WTC11 (cell line): ENCODE measurements around the gene IL23R. TPM values are rescaled to one million over a fixed set of nuclear protein-coding genes. Genes with fewer than 3 reads are reported as not detected.

Experiments
- ATAC-seq: fragments of 200-7000 bp; cut with Tn5 transposase; 2 replicates; pipeline ENCODE4 v1.10.0; 2021; ENCODE audit warnings: mild to moderate bottlenecking, moderate library complexity
- CTCF ChIA-PET: fragments of 300-600 bp; sonication (Branson Sonifier 250); formaldehyde crosslinking; loops from one replicate; lab custom pipeline; 2021; ENCODE audit warnings: antibody characterized with exemption; lab: Charles Lee
- POLR2A ChIA-PET: fragments of 350-600 bp; sonication (Branson Sonifier 250); formaldehyde crosslinking; loops from one replicate; lab custom pipeline; 2021; ENCODE audit warnings: antibody characterized with exemption; lab: Charles Lee
- DNase-seq: peaks from one replicate; pipeline ENCODE4 v3.0.0; 2021; ENCODE audit warnings: low spot score
- H3K27ac Mint-ChIP-seq: 2 replicates; pipeline ENCODE4 v1.8.0; 2021; ENCODE audit warnings: mixed read lengths
- H3K27me3 Mint-ChIP-seq: 2 replicates; pipeline ENCODE4 v1.8.0; 2021; ENCODE audit warnings: low read depth, mild to moderate bottlenecking, moderate library complexity, mixed read lengths
- H3K36me3 Mint-ChIP-seq: 2 replicates; pipeline ENCODE4 v1.8.0; 2021; ENCODE audit warnings: mixed read lengths
- H3K4me1 Mint-ChIP-seq: 2 replicates; pipeline ENCODE4 v1.8.0; 2022; ENCODE audit warnings: mixed read lengths
- H3K4me3 Mint-ChIP-seq: 2 replicates; pipeline ENCODE4 v1.8.0; 2021; ENCODE audit warnings: mild to moderate bottlenecking, moderate library complexity, mixed read lengths
- H3K9me3 Mint-ChIP-seq: 2 replicates; pipeline ENCODE4 v1.8.0; 2021; ENCODE audit warnings: mixed read lengths
- E2F1 ChIP-seq: sonication (generic); formaldehyde crosslinking; IDR thresholded peaks from 2 replicates; pipeline ENCODE4 v1.8.0; 2022; ENCODE audit warnings: mild to moderate bottlenecking, missing genetic modification reagents
- E2F4 ChIP-seq: sonication (generic); formaldehyde crosslinking; IDR thresholded peaks from 2 replicates; pipeline ENCODE4 v1.8.1; 2022; ENCODE audit warnings: low read depth, mild to moderate bottlenecking, moderate library complexity, missing genetic modification reagents, borderline replicate concordance
- E2F5 ChIP-seq: sonication (generic); formaldehyde crosslinking; IDR thresholded peaks from 2 replicates; pipeline ENCODE4 v1.8.1; 2022; ENCODE audit warnings: mild to moderate bottlenecking, moderate library complexity, missing genetic modification reagents
- FOXK1 ChIP-seq: sonication (generic); formaldehyde crosslinking; IDR thresholded peaks from 2 replicates; pipeline ENCODE4 v1.8.0; 2022; ENCODE audit warnings: mild to moderate bottlenecking, moderate library complexity, missing genetic modification reagents
- HMGXB4 ChIP-seq: sonication (generic); formaldehyde crosslinking; IDR thresholded peaks from 2 replicates; pipeline ENCODE4 v1.8.1; 2023; ENCODE audit warnings: mild to moderate bottlenecking, moderate library complexity, missing genetic modification reagents
- IRF2 ChIP-seq: sonication (generic); formaldehyde crosslinking; IDR thresholded peaks from 2 replicates; pipeline ENCODE4 v1.8.0; 2022; ENCODE audit warnings: low read depth, missing genetic modification reagents, borderline replicate concordance
- KAT7 ChIP-seq: sonication (generic); formaldehyde crosslinking; IDR thresholded peaks from 2 replicates; pipeline ENCODE4 v1.8.1; 2023; ENCODE audit warnings: missing genetic modification reagents, mild to moderate bottlenecking, borderline replicate concordance
- MYBL2 ChIP-seq: sonication (generic); formaldehyde crosslinking; IDR thresholded peaks from 2 replicates; pipeline ENCODE4 v1.8.1; 2023; ENCODE audit warnings: mild to moderate bottlenecking, moderate library complexity, missing genetic modification reagents
- NFATC4 ChIP-seq: fragments of 250-450 bp; sonication (Bioruptor Pico); IDR thresholded peaks from 2 replicates; pipeline ENCODE4 v1.9.0; 2021; ENCODE audit warnings: mild to moderate bottlenecking
- NFE2L1 ChIP-seq: sonication (generic); formaldehyde crosslinking; IDR thresholded peaks from 2 replicates; pipeline ENCODE4 v1.8.1; 2023; ENCODE audit warnings: missing genetic modification reagents
- NFYB ChIP-seq: sonication (generic); formaldehyde crosslinking; conservative IDR thresholded peaks from 2 replicates; pipeline ENCODE4 v1.8.0; 2022; ENCODE audit warnings: low read depth, missing genetic modification reagents
- NR2C2 ChIP-seq: sonication (generic); formaldehyde crosslinking; IDR thresholded peaks from 2 replicates; pipeline ENCODE4 v1.8.0; 2022; ENCODE audit warnings: mild to moderate bottlenecking, missing genetic modification reagents
- OVOL2 ChIP-seq: fragments of 250-450 bp; sonication (Bioruptor Pico); IDR thresholded peaks from 2 replicates; pipeline ENCODE4 v1.9.0; 2021; ENCODE audit warnings: mild to moderate bottlenecking, borderline replicate concordance
- PRRX2 ChIP-seq: fragments of 250-450 bp; sonication (Bioruptor Pico); IDR thresholded peaks from 2 replicates; pipeline ENCODE4 v1.8.0; 2021; ENCODE audit warnings: mild to moderate bottlenecking
- SMAD3 ChIP-seq: sonication (generic); formaldehyde crosslinking; IDR thresholded peaks from 2 replicates; pipeline ENCODE4 v1.8.0; 2022; ENCODE audit warnings: missing genetic modification reagents, mild to moderate bottlenecking, borderline replicate concordance
- SP1 ChIP-seq: sonication (generic); formaldehyde crosslinking; conservative IDR thresholded peaks from 2 replicates; pipeline ENCODE4 v1.8.1; 2022; ENCODE audit warnings: missing genetic modification reagents
- TEAD1 ChIP-seq: sonication (generic); formaldehyde crosslinking; IDR thresholded peaks from 2 replicates; pipeline ENCODE4 v1.8.0; 2022; ENCODE audit warnings: mild to moderate bottlenecking, missing genetic modification reagents
- ZMAT4 ChIP-seq: fragments of 250-450 bp; sonication (Bioruptor Pico); IDR thresholded peaks from 2 replicates; pipeline ENCODE4 v1.9.0; 2021; ENCODE audit warnings: mild to moderate bottlenecking
- ZNF219 ChIP-seq: sonication (generic); formaldehyde crosslinking; IDR thresholded peaks from 2 replicates; pipeline ENCODE4 v1.8.0; 2023; ENCODE audit warnings: missing genetic modification reagents, mild to moderate bottlenecking, borderline replicate concordance
- ZNF396 ChIP-seq: fragments of 250-450 bp; sonication (Bioruptor Pico); IDR thresholded peaks from 2 replicates; pipeline ENCODE4 v1.8.0; 2021; ENCODE audit warnings: mild to moderate bottlenecking, moderate library complexity, borderline replicate concordance
- ZNF416 ChIP-seq: fragments of 250-450 bp; sonication (Bioruptor Pico); IDR thresholded peaks from 2 replicates; pipeline ENCODE4 v1.9.0; 2021; ENCODE audit warnings: mild to moderate bottlenecking, inconsistent platforms
- ZNF423 ChIP-seq: fragments of 250-450 bp; sonication (Bioruptor Pico); IDR thresholded peaks from 2 replicates; pipeline ENCODE4 v2.1.2; 2022; ENCODE audit warnings: mild to moderate bottlenecking, moderate library complexity
- total RNA-seq: library from RNA; stranded (reverse); gene quantifications from 3 replicates; pipeline ENCODE4 v1.2.3, GENCODE V29; 2021

Gene IL23R
- total RNA-seq, 1 experiment from 2014 or later: not detected

GRCh38 chr1:67166196-67166595, at the start of gene IL23R (continued):
- TF ChIP-seq NFYB (CRISPR knock-in tag): no peak
- TF ChIP-seq ZMAT4: no peak

- POLR2A ChIA-PET: no interaction called here
- DNase-seq (no peak), ATAC-seq (no peak)
- H3K27me3 Mint-ChIP-seq: 0 out of 2 replicates have a peak, but pooled peaks cover 3% of the 10 kb centered on the region
- H3K36me3 Mint-ChIP-seq: peaks cover 3% of the 10 kb centered on the region; the same call in 1 of the 2 replicates
- H3K9me3 Mint-ChIP-seq: peaks cover 16% of the 10 kb centered on the region
- H3K27ac Mint-ChIP-seq: no peak overlapping the region
- CTCF ChIA-PET: no interaction called here
- TF ChIP-seq PRRX2 (CRISPR knock-in tag) (no peak), SMAD3 (CRISPR knock-in tag) (no peak), ZNF396 (CRISPR knock-in tag) (no peak), KAT7 (CRISPR knock-in tag) (no peak), NFE2L1 (no peak), ZNF416 (no peak), MYBL2 (CRISPR knock-in tag) (no peak), NFATC4 (no peak), TEAD1 (CRISPR knock-in tag) (no peak), E2F1 (CRISPR knock-in tag) (no peak), FOXK1 (no peak), ZNF219 (CRISPR knock-in tag) (no peak), ZNF423 (CRISPR knock-in tag) (no peak), IRF2 (CRISPR knock-in tag) (no peak)
- TF ChIP-seq, all 79 proteins: peak for 0
- Mint-ChIP-seq H3K4me1 (no peaks in the 10 kb centered on the region), H3K4me3 (no peak overlapping the region)
Measured at GRCh38 chr1:67118191-67118590, 48.1 kb upstream of the IL23R start.

GRCh38 chr1:67118646-67119045, 47.6 kb upstream of the IL23R start:
- H3K27me3 Mint-ChIP-seq: 0 out of 2 replicates have a peak, but pooled peaks cover 3% of the 10 kb centered on the region
- no peak overlapping the region for H3K4me3 Mint-ChIP-seq
- peaks cover 3% of the 10 kb centered on the region; the same call in 1 of the 2 replicates for H3K36me3 Mint-ChIP-seq
- ChIA-PET CTCF (no interaction called here), POLR2A (no interaction called here)
- no peak overlapping the region for H3K27ac Mint-ChIP-seq
- ATAC-seq: no peak
- H3K4me1 Mint-ChIP-seq: no peaks in the 10 kb centered on the region
- TF ChIP-seq OVOL2 (CRISPR knock-in tag) (no peak), SP1 (CRISPR knock-in tag) (no peak), E2F5 (CRISPR knock-in tag) (no peak)
- peaks cover 16% of the 10 kb centered on the region for H3K9me3 Mint-ChIP-seq
- no peak for DNase-seq

- Mint-ChIP-seq H3K4me1 (0 out of 2 replicates have a peak, but pooled peaks cover under 1% of the 10 kb centered on the region), H3K27me3 (0 out of 2 replicates have a peak, but pooled peaks cover 3% of the 10 kb centered on the region)
- POLR2A ChIA-PET: no interaction called here
- no peak for DNase-seq
- TF ChIP-seq NFYB (CRISPR knock-in tag): no peak
- TF ChIP-seq NR2C2 (CRISPR knock-in tag): no peak
- TF ChIP-seq HMGXB4 (CRISPR knock-in tag): no peak
- TF ChIP-seq E2F4 (CRISPR knock-in tag): no peak
- TF ChIP-seq, all 79 proteins: peak for 0
- CTCF ChIA-PET: no interaction called here
- Mint-ChIP-seq H3K27ac (no peak overlapping the region), H3K36me3 (no peaks in the 10 kb centered on the region), H3K4me3 (no peak overlapping the region), H3K9me3 (peaks cover 11% of the 10 kb centered on the region)
- no peak for ATAC-seq
Measured at GRCh38 chr1:67120855-67121619, 45.2 kb upstream of the IL23R start.
